Measurements from ENCODE around the gene DNAH6.

DNAH6 gene

DNA sequence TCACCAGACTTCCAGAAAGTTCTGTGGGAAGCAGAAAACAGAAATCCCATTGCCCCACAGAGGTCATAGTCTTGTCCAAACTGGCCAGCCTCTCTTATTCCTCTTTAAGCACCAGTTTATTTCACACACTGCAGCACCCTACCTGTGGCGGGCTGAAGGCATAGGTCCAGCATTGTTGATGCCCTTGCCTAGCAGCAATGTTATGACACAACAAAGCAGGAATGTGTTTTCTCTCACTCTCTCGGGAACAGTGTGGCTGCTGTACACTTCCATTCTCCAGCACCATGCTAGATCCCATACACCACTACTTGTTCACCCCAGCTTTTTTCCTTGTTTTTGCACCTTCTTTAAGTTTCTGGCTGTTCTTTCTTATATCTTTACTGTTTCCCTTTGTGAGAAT, 181.6 kb downstream of the DNAH6 start:
- no peak for DNase-seq

DNA sequence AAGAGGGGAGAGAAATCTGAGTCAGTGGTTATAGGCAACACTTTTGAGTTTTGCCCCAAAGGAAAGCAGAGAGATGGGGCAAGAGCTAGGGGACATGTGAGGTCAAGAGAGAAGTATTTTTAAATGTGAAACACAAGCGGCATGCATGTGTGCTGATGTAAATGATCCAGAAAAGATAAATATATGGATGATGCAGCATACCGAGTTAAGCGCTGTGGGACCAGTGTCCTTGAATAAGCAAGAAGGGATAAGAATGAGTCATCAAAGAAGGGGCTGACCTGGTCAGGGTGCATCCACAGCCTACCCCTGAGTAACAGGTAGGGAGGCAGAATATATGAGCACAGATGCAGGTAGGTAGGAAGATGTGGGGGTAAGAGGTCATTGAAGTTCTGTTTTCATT, 183.7 kb downstream of the DNAH6 start:
- no peak for DNase-seq

DNA sequence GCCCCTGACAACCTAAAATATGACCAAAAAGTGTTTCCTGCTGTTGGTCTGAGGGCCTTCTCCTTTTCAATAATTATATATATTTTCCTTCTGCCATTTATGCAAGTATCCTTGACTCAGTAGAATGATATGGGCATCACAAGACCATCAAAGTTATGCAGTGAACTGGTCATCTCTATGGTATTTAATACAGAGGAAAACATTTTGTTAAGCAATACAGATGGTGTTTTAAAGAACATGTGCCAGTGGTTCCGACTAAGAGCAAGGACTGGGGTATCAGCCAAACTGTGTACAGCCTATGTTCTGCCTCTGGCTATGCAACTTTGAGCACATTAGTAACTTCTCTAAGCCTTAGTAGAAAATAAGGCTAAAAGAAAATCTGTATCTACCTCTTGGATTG, 185.6 kb downstream of the DNAH6 start:
- no peak for DNase-seq

DNA sequence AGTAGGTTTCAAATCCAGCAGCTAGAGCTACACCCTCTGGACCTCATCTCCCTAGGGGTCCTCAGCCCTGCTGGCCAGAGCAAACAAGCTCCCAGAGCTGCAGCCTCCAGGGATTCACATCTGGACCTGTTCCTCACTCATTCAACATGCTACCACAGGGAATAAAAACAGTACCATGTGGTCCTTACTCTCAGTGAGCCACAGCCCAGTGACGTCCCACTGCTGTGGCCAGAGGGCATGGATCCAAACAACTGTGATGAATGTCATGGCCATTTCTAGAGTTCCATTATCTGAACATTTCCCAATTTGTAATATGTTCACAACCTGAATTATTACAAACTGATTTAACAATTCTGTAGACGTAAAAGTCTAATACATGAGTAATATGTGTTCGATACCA, 186.6 kb downstream of the DNAH6 start:
- no peak for DNase-seq

DNA sequence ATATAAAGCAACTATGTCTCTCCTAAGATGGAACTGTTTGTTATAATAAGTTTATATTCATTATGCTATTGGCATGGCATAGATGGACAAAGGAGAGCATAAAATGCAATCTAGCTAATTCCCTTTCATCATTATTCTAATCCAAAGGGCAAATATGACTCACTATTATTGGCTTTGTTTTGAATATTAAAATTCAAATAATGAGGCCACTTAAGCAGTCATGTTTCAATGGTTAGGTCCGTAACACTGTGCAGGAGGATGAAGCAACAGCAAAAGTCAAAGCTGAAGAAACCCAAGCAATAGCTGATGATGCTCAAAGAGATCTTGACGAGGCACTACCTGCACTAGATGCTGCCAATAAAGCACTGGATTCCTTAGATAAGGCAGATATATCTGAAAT, 187.5 kb downstream of the DNAH6 start:
- no peak for DNase-seq

DNA sequence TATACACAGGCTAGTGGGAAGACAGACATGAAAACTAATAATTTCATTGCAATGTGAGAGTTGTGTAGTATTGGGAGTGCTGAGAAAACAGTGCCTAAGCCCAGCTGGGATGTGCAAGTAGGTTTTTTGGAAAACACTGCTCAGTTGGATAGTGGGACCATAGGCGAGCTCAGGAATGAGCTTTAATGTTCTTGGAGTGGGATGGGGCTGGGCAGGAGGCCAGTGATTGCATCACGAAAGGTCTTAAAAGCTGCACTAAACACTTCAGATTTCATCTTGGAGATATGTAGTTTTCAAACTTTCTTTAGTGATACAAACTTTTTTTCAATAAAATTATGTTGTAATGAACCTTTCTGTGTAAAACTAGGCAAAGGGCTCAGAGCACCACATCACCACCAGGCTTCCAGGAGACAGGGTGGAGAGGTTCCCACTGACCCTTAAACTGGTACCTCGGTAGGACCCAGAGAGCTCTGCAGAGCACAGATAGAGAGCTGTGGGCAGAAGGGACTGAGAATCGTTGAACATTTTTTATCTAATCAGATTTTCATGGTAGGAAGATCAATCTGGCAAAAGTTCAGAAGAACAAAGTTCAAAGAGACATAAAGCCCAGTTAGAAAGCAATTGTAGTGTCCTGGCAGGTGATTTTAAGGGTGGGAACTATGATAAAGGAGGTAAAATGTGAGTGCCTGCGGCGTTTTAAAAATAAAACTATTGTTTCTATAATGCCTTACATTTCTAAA, 188.4 kb downstream of the DNAH6 start:
- DNase-seq, result no peak

DNA sequence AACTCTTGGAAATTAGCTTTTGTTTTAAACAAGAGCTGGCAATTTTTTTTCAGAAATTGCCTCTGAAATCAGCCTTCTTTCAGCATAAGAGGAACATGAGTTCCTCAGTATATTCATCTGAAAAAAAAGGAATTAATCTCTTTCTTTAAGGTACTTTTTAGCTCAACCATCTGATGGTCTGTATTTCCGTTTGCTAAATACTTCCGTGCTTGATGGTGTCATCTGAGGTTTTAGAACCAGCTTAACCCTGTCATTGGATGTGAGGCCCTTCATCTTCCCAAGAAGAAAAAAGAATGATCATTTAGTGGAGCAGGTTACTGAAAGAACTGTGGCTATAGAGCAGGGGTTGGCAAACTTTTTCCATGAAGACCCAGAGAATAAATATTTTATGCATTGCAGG, 189.6 kb downstream of the DNAH6 start:
- no peak for DNase-seq

DNA sequence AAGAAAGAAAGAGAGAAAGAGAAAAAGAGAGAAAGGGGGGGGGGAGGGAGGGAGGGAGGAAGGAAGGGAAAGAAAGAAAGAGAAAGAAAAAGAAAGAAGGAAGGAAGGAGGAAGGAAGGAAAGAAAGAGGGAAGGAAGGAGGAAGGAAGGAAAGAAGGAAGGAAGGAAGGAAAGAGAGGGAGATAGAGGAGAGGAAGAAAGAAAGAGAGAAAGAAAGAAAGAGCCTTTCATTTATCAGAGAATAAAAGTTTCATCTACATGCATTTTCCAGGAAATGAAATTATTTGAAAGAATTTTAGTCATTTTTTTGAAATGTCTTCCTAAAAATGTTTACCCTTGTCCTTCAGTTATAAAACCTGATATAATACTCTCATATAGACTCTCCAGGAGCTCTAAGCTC, 192.1 kb downstream of the DNAH6 start:
- DNase-seq, result no peak

DNA sequence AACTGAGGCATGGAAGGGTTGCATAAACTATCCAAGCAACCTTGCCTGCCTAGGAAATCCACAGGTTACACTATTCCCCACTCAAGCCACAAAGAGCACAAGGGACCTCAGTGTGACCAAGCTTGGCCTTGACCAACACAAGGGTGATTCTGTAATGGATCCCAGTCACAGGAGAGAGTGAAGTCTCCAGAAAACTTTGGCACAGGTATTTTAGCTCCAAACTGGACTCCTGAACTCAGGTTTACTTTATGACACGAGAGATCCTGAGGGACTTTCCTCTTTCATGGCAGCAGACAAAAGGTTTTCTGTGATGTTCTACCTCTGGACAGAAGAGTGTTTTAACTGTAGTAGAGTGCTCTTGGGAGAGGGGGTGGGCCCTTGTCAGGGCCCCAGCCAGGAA, 195.4 kb downstream of the DNAH6 start:
- DNase-seq, result no peak

DNA sequence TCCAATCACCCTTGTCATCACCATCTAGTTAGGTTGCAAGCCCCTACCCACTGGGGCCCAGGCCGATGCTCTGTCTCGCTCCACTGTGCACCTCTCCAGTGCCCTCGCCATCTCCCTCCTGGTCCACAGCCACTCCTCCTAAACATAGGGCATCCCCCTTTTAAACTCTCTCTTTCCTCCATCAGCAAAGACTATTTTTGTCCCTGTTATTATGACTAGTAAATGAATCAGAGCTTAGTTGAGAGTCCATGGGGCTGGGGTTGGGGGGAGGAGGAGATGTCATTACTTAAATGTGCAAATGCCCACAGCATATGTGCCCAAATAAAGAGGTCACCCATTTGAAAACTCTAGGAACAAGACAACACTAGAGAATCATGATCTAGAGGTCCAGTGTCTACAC, 197.1 kb downstream of the DNAH6 start:
- DNase-seq, result no peak

DNA sequence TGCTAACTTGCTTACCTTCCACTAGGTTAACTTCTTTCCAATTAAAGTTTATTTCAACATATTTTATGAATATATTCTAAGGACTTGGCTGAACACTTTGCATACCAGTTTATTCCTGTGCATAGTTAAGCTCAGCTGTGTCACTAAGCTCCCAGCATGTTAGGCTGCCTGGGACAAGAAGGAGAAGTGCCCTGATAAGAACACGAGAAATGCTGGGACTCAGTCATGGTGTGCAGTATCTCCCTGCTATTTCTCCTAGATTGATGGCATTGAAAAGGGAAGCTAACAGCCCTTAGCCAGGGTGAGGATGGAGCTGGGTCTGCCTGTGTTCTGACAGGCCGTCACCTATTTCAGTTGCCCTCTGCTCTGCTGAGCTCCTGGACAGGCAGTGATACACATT, 200.3 kb downstream of the DNAH6 start:
- DNase-seq, result no peak

DNA sequence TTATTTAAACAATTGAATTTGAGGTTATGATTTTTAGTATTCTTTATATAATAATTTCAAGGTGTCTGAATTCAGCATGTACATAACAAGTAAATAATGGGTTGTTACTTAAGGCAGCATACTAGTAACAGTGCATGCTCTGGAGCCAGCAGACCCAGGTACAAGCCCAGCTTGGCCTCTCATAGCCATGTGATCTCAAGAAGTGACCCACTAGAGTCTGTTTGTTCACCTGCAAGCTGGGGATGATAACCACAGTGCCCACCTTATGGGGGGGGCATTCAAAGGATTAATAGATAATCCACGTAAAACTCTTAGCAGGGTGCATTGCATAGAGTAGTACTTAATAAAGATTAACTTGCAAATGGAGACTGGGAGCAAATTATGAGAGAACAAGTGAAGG, 201.0 kb downstream of the DNAH6 start:
- no peak for DNase-seq

DNA sequence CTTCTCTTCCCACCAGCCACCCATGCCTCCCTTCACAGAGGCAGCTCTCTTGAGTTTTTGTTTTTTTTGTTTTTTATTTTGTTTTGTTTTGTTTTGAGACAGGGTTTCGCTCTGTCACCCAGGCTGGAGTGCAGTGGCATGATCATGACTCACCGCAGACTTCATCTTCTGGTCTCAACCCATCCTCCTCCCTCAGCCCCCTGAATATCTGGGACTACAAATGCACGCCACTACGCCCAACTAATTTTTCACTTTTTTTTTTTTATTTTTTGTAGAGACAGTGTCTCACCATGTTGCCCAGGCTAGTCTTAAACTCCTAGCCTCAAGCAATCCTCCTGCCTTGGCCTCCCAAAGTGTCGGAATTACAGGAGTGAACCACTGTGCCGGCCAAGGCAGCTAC, 203.1 kb downstream of the DNAH6 start:
- DNase-seq, result no peak

DNA sequence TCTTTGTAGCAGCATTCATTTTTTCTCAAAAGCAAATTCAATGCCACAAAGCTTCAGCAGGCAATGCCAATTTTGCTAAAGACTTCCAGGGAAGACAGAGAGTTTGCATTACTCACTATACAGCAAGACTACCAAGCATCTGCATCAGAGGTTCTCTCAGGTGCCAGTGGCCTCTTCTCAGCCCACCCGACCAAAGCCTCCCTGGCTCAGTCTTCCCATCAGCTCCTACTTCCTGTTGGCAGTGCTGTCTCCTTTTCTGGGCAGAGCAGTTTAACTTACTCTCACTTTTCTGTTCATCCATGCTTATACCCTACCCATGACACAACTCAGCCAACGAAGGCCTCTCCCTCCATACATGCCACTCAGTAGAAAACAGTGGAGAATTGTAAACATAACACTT, 207.5 kb downstream of the DNAH6 start:
- no peak for DNase-seq

DNA sequence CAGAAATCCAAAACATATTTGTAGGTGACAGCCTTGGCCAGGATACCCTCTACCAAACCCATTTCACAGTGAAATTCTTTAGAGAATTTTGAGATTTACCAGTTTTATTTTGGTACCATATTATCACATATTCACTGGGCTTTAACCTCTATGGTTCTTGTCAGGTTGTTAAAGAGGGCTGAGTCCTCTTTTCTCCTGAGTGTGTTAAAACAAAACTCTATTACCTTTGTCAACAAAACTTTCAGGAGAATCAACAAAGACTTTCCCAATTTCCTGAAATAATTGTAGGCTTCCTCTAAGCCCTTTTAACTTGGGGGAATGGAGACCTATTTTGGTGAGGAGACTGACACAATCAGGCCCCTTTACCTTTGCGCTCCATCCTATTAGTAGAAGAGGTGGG, 209.4 kb downstream of the DNAH6 start:
- no peak for DNase-seq

DNA sequence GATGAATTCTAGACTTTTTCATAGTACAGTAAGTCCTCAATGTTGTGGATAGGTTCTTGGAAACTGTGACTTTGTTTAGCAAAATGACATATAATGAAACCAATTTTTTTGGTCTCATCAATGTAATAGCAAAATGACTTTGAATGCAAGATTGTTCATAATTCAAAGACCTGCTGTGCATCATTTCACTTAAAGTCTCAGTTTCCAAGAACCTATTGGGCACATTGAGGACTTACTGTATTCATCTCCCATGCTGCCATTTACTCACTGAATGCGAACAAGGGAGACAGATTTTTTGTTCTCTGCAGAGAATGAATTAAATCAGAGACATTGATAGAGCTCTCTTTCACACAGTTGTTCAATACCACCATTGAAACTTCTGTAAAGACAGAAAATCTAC, 211.0 kb downstream of the DNAH6 start:
- DNase-seq, result no peak

DNA sequence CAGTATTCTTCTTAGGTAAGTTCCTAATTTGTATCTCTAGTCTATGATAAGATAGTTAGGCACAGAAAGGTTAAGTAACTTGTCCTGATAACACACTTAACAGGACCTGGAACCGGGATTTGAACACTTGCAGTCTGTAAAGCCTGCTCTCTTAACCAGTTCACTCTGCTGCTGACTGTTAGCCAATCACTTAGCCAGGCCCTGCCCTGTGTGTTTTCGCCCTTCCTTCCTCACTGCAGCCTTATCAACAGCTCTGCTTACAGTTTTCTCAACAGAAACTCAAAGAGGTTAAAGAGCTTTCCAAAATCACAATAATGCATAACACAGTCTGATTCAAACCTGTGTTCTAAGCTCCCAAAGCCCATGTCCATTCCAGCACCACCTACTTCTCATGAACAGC, 212.9 kb downstream of the DNAH6 start:
- no peak for DNase-seq

DNA sequence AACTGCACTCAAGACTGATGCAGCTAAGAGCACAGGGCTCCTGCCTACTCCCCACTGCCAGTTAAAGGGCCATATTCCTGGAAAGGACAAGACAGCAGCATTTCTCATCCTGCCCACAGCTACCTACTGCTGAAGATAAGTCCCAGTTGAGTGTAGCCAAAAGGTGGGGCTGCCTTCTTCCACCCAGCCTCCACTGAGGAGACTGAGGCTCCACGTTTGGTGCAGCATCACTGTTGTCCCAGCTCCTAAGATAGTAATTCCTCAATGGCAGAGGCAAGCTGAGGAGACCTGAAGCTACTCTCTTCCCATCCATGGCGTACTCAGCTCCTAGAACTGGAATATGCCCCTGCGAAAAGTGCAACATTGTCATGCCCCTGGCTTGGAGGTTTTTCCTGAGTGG, 214.9 kb downstream of the DNAH6 start:
- no peak for DNase-seq

DNA sequence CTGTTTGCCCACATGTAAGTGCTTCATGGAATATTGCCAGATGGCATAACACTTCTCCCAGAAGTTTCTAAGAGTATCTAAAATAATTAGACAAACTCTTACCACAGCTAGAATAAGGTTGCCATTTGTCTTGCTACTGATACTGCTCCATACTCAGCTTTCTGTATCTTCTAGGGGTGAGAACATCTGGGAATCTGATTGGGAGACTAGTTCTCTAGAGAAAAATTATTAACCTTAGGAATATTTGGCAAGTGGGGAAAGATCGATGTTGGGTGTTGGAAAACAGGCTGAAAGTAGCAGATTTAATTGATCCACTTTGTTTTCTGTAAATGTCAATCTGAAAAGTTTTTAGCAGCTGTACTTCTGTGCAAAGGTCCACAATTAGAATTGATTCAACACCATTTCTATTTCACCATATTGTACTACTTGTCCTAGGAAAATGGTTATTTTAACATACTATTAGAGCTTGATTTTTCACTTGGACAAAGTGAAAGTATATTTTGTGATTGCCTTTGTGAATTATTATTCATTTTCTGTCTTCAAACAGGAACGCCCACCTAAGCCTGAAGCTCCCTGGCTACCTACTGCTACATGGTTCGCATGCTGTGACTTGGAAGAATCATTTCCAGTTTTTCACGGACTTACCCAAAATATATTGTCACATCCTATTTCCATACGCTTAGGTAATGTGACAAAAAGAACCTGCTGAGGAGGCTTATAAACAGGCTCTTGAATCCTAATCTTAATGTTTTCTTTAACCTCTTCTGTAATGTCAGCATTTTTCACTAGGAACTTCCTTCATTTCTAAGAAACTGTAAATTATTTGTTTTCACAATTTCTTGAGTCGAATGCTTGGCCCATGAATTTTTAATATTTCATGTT, 216.8 kb downstream of the DNAH6 start:
- no peak for DNase-seq

DNA sequence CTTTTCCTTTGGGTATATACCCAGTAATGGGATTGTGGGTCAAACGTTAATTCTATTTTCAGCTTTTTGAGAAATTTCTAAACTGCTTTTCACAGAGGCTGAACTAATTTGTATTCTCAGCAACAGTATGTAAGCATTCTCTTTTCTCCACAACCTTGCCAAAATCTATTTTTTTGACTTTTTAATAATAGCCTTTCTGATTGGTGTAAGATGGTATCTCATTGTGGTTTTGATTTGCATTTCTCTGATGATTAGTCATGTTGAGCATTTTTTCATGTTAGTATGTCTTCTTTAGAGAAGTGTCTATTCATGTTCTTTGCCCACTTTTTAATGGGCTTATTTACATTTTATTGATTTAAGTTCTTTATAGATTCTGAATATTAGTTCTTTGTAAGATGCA, 219.1 kb downstream of the DNAH6 start:
- no peak for DNase-seq

DNA sequence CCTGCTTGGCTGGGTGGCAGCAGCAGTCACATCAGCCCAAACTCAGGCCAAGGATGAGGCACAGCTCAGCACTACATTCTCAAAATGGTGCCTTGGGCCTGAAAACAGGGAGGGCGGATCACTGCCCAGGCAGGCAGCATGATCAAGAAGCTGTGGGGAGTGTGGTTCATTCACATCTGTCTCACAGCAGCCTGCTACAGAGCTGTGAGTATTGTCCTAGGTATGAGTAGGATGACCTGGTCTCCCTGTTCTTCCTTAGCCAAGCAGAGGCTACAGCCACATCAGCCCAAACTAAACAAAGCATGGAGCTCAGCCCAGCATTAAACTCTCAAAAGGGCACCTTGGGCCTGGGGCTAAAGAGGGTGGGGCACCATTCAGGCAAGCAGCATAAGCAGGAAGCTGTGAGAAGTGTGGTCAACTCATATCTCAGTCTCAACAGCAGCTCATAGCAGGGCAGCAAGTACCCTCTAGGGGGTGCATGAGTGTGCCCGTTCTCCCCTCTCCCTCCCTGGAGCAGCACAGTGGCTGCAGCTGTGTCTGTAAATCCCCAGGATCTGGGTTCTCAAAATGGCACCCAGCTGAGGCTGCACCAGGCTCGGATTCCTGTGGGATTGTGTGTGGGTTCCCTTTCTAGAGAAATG, 225.0 kb downstream of the DNAH6 start:
- DNase-seq, result no peak

DNA sequence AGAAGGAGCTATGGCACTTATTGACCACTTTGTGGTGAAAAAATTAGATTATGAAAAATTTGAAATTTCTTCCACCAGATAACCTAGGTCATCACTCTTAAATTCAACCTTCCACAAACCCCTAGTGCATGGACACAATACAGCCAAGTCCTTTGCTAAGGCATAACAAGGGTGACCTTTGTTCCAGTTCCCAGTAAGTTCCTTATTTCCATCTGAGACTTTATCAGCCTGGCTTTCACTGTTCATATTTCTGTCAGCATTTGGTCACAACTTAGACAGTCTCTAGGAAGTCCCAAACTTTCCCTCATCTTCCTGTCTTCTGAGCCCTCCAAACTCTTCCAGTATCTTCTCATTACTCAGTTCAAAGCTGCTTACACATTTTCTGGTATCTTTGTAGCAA, 232.0 kb downstream of the DNAH6 start:
- DNase-seq, result no peak

DNA sequence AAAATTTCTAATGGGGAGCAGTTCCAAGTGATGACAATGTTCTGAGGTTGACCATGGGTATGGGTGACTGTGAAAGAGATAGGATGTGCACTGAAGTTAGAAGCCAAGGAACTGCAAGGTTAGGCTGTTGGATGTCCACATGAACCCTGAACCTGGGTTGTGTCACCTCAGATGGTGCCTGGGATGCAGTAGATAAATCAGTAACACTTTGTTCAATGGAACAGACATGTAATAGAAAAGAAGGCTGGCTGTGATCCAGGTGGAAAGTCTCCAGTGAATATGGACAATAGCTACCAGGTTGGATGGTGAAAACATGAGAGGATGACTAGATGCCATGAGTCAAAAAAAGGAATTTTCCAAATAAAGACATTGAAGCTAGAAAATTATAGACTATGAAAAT, 233.1 kb downstream of the DNAH6 start:
- no peak for DNase-seq

DNA sequence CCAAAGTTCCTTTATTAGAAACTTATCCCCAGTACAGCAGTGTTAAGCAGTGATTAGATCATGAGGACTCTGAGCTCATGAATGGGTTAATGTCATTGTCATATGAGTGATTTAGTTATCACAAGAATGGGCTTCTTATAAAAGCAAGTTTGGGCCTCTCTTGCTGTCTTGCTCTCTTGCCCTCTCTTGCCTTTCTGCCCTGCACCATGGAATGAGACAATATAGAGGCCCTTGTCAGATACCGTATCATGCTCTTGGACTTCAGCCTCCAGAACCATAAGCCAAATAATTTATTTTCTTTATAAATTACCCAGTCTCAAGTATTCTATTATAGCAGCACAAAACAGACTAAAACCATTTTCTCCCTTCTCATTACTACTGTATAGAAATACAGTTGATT, 238.8 kb downstream of the DNAH6 start:
- no peak for DNase-seq

All from NCI-H1092 (cell line).